SK-N-MC (cell line): ENCODE measurements around the gene FOXF1.

Experiments
- EZH2 ChIP-seq: fragments of 200-600 bp; sonication (generic); IDR thresholded peaks from one replicate; pipeline ENCODE4 v1.6.1; 2017; ENCODE audit warnings: antibody characterized with exemption
- POLR2AphosphoS5 ChIP-seq: IDR thresholded peaks from 2 replicates; pipeline ENCODE4 v1.6.1; 2012; ENCODE audit warnings: mild to moderate bottlenecking, low read depth, low read length, borderline replicate concordance

DNA sequence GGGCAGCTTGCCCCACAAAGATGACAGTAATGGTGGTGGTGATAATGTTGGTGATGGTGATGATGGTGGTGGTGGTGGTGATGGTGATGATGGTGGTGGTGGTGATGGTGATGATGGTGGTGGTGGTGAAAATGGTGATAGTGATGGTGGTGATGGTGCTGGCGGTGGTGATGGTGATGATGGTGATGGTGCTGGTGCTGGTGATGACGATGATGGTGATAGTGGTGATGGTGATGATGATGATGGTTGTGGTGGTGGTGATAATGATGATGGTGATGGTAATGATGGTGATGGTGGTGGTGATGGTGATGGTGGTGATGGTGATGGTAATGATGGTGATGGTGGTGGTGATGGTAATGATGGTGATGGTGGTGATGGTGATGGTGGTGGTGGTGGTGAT is 46.3 kb upstream of the FOXF1 start:
- TF ChIP-seq POLR2AphosphoS5 (no peak), EZH2 (no peak)
